Measurements from ENCODE around the gene CTNND2. TPM values are rescaled to one million over a fixed set of nuclear protein-coding genes. Genes with fewer than 3 reads are reported as not detected.

Gene CTNND2
- polyA plus RNA-seq, 1 donor from 2014 or later, result 67.0 TPM

DNA sequence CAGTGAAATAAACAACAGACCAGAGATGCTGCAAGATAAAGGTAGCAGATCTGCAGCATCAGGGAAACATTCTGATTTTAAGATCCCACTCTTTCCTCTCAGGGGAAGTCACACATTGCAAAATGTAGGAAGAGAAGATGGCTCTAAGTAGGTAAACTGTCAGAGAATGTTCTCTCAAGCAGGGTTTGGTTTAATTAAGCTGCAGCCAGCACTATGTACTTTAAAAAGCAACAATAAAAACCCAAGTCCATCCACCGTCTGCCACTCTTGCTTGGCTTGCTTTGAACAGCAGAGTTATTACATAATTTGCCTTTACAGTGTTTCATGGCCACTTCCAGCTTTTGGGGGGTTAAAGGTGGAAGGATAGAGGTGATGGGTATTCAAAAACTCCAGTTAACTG lies 800.0 kb downstream of the CTNND2 start:
- peak overlapping the region; percentile 17 for H3K9ac ChIP-seq (ENCODE audit: low read length)
- peak overlapping the region; percentile 40 for H3K27ac ChIP-seq (ENCODE audit: low read length)
- H3K79me2 ChIP-seq (replicated peaks; ENCODE audit: insufficient read depth, low read length), result no peaks in the 10 kb centered on the region
- no peak overlapping the region for H3K4me2 ChIP-seq (ENCODE audit: low read length)
- peaks cover 9% of the 10 kb centered on the region for H3K36me3 ChIP-seq (ENCODE audit: insufficient read depth, low read length)
- TF ChIP-seq SMC3 (conservative IDR thresholded peaks at IDR 0.05; ENCODE audit: poor library complexity), result no peak
- TF ChIP-seq TAF1 (IDR thresholded peaks at IDR 0.05; ENCODE audit: low read depth), result no peak
- TF ChIP-seq POLR2AphosphoS5 (IDR thresholded peaks at IDR 0.05), result no peak
- no peak for TF ChIP-seq RAD21 (conservative IDR thresholded peaks at IDR 0.05)
- TF ChIP-seq MXI1 (conservative IDR thresholded peaks at IDR 0.05; ENCODE audit: poor library complexity, severe bottlenecking), result no peak
- TF ChIP-seq, protein P1, sequence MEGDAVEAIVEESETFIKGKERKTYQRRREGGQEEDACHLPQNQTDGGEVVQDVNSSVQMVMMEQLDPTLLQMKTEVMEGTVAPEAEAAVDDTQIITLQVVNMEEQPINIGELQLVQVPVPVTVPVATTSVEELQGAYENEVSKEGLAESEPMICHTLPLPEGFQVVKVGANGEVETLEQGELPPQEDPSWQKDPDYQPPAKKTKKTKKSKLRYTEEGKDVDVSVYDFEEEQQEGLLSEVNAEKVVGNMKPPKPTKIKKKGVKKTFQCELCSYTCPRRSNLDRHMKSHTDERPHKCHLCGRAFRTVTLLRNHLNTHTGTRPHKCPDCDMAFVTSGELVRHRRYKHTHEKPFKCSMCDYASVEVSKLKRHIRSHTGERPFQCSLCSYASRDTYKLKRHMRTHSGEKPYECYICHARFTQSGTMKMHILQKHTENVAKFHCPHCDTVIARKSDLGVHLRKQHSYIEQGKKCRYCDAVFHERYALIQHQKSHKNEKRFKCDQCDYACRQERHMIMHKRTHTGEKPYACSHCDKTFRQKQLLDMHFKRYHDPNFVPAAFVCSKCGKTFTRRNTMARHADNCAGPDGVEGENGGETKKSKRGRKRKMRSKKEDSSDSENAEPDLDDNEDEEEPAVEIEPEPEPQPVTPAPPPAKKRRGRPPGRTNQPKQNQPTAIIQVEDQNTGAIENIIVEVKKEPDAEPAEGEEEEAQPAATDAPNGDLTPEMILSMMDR (IDR thresholded peaks at IDR 0.05; ENCODE audit: poor library complexity, severe bottlenecking), result no peak
- TF ChIP-seq EZH2 (IDR thresholded peaks at IDR 0.05; ENCODE audit: borderline replicate concordance, insufficient read depth, low read length, poor library complexity, severe bottlenecking), result no peak
- TF ChIP-seq, protein P2, sequence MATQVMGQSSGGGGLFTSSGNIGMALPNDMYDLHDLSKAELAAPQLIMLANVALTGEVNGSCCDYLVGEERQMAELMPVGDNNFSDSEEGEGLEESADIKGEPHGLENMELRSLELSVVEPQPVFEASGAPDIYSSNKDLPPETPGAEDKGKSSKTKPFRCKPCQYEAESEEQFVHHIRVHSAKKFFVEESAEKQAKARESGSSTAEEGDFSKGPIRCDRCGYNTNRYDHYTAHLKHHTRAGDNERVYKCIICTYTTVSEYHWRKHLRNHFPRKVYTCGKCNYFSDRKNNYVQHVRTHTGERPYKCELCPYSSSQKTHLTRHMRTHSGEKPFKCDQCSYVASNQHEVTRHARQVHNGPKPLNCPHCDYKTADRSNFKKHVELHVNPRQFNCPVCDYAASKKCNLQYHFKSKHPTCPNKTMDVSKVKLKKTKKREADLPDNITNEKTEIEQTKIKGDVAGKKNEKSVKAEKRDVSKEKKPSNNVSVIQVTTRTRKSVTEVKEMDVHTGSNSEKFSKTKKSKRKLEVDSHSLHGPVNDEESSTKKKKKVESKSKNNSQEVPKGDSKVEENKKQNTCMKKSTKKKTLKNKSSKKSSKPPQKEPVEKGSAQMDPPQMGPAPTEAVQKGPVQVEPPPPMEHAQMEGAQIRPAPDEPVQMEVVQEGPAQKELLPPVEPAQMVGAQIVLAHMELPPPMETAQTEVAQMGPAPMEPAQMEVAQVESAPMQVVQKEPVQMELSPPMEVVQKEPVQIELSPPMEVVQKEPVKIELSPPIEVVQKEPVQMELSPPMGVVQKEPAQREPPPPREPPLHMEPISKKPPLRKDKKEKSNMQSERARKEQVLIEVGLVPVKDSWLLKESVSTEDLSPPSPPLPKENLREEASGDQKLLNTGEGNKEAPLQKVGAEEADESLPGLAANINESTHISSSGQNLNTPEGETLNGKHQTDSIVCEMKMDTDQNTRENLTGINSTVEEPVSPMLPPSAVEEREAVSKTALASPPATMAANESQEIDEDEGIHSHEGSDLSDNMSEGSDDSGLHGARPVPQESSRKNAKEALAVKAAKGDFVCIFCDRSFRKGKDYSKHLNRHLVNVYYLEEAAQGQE (IDR thresholded peaks at IDR 0.05; ENCODE audit: borderline replicate concordance), result no peak
- TF ChIP-seq EP300 (conservative IDR thresholded peaks at IDR 0.05; ENCODE audit: poor library complexity, severe bottlenecking), result no peak
- H2AFZ ChIP-seq (ENCODE audit: low read depth, low read length), result no peak overlapping the region
- H3K9me2 ChIP-seq (ENCODE audit: insufficient read depth, low read length), result no peaks in the 10 kb centered on the region
- H3K27me3 ChIP-seq (ENCODE audit: insufficient read depth, low read depth, low read length), result no peaks in the 10 kb centered on the region
- no peaks in the 10 kb centered on the region for H3K9me3 ChIP-seq (ENCODE audit: low read length)
- H3F3A ChIP-seq (ENCODE audit: insufficient read depth, low read length, poor library complexity, severe bottlenecking), result no peaks in the 10 kb centered on the region
- peak overlapping the region; percentile 43 for H3K4me3 ChIP-seq (ENCODE audit: low read length)
- H4K20me1 ChIP-seq (ENCODE audit: insufficient read depth), result no peaks in the 10 kb centered on the region

DNA sequence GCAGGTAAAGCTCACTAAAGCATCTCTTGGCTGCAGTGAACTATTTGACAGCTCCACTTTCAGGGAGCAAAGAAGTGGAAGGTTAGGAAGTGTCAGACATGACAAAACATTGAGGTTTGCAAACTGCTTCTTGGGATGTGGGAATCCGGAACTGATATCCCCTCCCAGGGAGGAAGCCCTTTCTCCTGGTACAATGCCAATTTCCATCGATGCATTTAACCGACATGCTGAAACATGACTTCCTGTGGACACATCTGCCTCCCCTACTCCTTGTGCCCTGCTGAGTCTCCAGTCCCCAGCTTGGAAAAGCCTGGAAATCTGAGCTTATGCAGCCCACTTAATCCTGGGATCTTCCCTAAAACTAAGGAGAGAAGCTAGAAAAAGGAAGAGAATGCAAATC lies 820.1 kb downstream of the CTNND2 start:
- Histone ChIP-seq H3K4me2 (ENCODE audit: low read length) (no peak overlapping the region), H3K27me3 (ENCODE audit: insufficient read depth, low read depth, low read length) (no peaks in the 10 kb centered on the region), H3K36me3 (ENCODE audit: insufficient read depth, low read length) (peaks cover 22% of the 10 kb centered on the region), H3K9me3 (ENCODE audit: low read length) (no peaks in the 10 kb centered on the region), H3K4me3 (ENCODE audit: low read length) (no peak overlapping the region), H2AFZ (ENCODE audit: low read depth, low read length) (no peak overlapping the region), H3F3A (ENCODE audit: insufficient read depth, low read length, poor library complexity, severe bottlenecking) (no peaks in the 10 kb centered on the region), H3K9ac (ENCODE audit: low read length) (no peak overlapping the region), H3K27ac (ENCODE audit: low read length) (no peak overlapping the region), H4K20me1 (ENCODE audit: insufficient read depth) (no peaks in the 10 kb centered on the region), H3K9me2 (ENCODE audit: insufficient read depth, low read length) (no peaks in the 10 kb centered on the region), H3K79me2 (replicated peaks; ENCODE audit: insufficient read depth, low read length) (no peaks in the 10 kb centered on the region)
- TF ChIP-seq EP300 (conservative IDR thresholded peaks at IDR 0.05; ENCODE audit: poor library complexity, severe bottlenecking) (no peak), MXI1 (conservative IDR thresholded peaks at IDR 0.05; ENCODE audit: poor library complexity, severe bottlenecking) (no peak), POLR2AphosphoS5 (IDR thresholded peaks at IDR 0.05) (no peak), TAF1 (IDR thresholded peaks at IDR 0.05; ENCODE audit: low read depth) (no peak), SMC3 (conservative IDR thresholded peaks at IDR 0.05; ENCODE audit: poor library complexity) (no peak), EZH2 (IDR thresholded peaks at IDR 0.05; ENCODE audit: borderline replicate concordance, insufficient read depth, low read length, poor library complexity, severe bottlenecking) (no peak), RAD21 (conservative IDR thresholded peaks at IDR 0.05) (no peak)
- TF ChIP-seq, protein P1 (IDR thresholded peaks at IDR 0.05; ENCODE audit: poor library complexity, severe bottlenecking), result no peak
- TF ChIP-seq, protein P2 (IDR thresholded peaks at IDR 0.05; ENCODE audit: borderline replicate concordance), result no peak
